Mesenchymal stem cell (in vitro differentiated cells and primary cell): ENCODE measurements around the gene PLXDC1.
A peak's percentile ranks its signal among the peaks of the same experiment; 100 is the strongest.

Source experiments
- DNase-seq: peaks from one replicate; pipeline ENCODE4 v3.0.0-alpha.2; 2013
- H2AFZ ChIP-seq: one replicate; pipeline ENCODE4 v1.6.1; 2013; ENCODE audit warnings: low read depth, mild to moderate bottlenecking, control low read depth, inconsistent platforms, low read length, moderate library complexity
- H2AK5ac ChIP-seq: 2 replicates; pipeline ENCODE4 v1.6.1; 2013; ENCODE audit warnings: low read length, moderate library complexity, mild to moderate bottlenecking, inconsistent platforms; ENCODE audit not compliant: severe bottlenecking
- H2BK120ac ChIP-seq: one replicate; pipeline ENCODE4 v1.6.1; 2013; ENCODE audit warnings: low read depth, mild to moderate bottlenecking, inconsistent platforms, low read length, moderate library complexity
- H2BK12ac ChIP-seq, 2 experiments: one replicate each; pipeline ENCODE4 v1.6.1; 2013; ENCODE audit warnings: inconsistent platforms in 2 of 2, low read length in 2 of 2, mild to moderate bottlenecking in 2 of 2, moderate library complexity in 2 of 2, control low read depth in 1 of 2
- H2BK15ac ChIP-seq: one replicate; pipeline ENCODE4 v1.6.1; 2013; ENCODE audit warnings: mild to moderate bottlenecking, low read depth, inconsistent platforms; ENCODE audit not compliant: poor library complexity, severe bottlenecking
- H2BK5ac ChIP-seq: 2 replicates; pipeline ENCODE4 v1.6.1; 2013; ENCODE audit warnings: low read depth, mild to moderate bottlenecking, low read length, control low read depth, inconsistent platforms; ENCODE audit not compliant: poor library complexity, severe bottlenecking
- H3K14ac ChIP-seq, 2 experiments: one replicate each; pipeline ENCODE4 v1.6.1; 2013; ENCODE audit warnings: inconsistent platforms in 2 of 2, low read length in 2 of 2, control low read depth in 1 of 2, mild to moderate bottlenecking in 1 of 2, moderate library complexity in 1 of 2
- H3K18ac ChIP-seq, 2 experiments: one replicate each; pipeline ENCODE4 v1.6.1; 2013; ENCODE audit warnings: inconsistent platforms in 2 of 2, low read length in 2 of 2, control low read depth in 1 of 2, low read depth in 1 of 2, mild to moderate bottlenecking in 1 of 2
- H3K23ac ChIP-seq, 2 experiments: one replicate each; pipeline ENCODE4 v1.6.1; 2013; ENCODE audit warnings: inconsistent platforms in 2 of 2, low read length in 2 of 2, mild to moderate bottlenecking in 2 of 2, moderate library complexity in 2 of 2, control low read depth in 1 of 2
- H3K27ac ChIP-seq: 2 replicates; pipeline ENCODE4 v1.5.1; 2013; ENCODE audit warnings: mild to moderate bottlenecking, moderate library complexity, low read length, control low read depth, inconsistent platforms; ENCODE audit not compliant: poor library complexity, severe bottlenecking
- H3K27me3 ChIP-seq, 2 experiments: 2 replicates each; pipeline versions ENCODE4 v1.6.1 to v1.7.0; 2013; ENCODE audit warnings: low read length in 2 of 2, mild to moderate bottlenecking in 2 of 2, moderate library complexity in 2 of 2, control low read depth in 1 of 2, inconsistent platforms in 1 of 2; ENCODE audit not compliant: control insufficient read depth in 1 of 2, insufficient read depth in 1 of 2
- H3K36me3 ChIP-seq, 2 experiments: 2 replicates each; pipeline versions ENCODE4 v1.6.1 to v1.7.0; 2013; ENCODE audit warnings: low read length in 2 of 2, control low read depth in 1 of 2, inconsistent platforms in 1 of 2, low read depth in 1 of 2, mild to moderate bottlenecking in 1 of 2; ENCODE audit not compliant: insufficient read depth in 2 of 2, control insufficient read depth in 1 of 2
- H3K4ac ChIP-seq, 2 experiments: one replicate each; pipeline ENCODE4 v1.6.1; 2013; ENCODE audit warnings: inconsistent platforms in 2 of 2, low read length in 2 of 2, mild to moderate bottlenecking in 2 of 2, moderate library complexity in 2 of 2, control low read depth in 1 of 2, low read depth in 1 of 2
- H3K4me1 ChIP-seq: 2 replicates; pipeline ENCODE4 v1.6.1; 2013; ENCODE audit warnings: low read depth, low read length, control low read depth; ENCODE audit not compliant: control insufficient read depth, insufficient read depth
- H3K4me2 ChIP-seq: 2 replicates; pipeline ENCODE4 v1.6.1; 2013; ENCODE audit warnings: low read length, mild to moderate bottlenecking, inconsistent platforms; ENCODE audit not compliant: poor library complexity, severe bottlenecking
- H3K4me3 ChIP-seq, 2 experiments: 2 replicates each; pipeline versions ENCODE4 v1.5.1 to v1.7.0; 2013; ENCODE audit warnings: low read length in 2 of 2, mild to moderate bottlenecking in 2 of 2, control low read depth in 1 of 2, low read depth in 1 of 2; ENCODE audit not compliant: insufficient read depth in 1 of 2
- H3K79me1 ChIP-seq: replicated peaks from 2 replicates; pipeline ENCODE4 v1.6.1; 2013; ENCODE audit warnings: mild to moderate bottlenecking, control low read depth, low read length, inconsistent platforms; ENCODE audit not compliant: poor library complexity, severe bottlenecking
- H3K9ac ChIP-seq: 2 replicates; pipeline ENCODE4 v1.7.0; 2013; ENCODE audit warnings: mild to moderate bottlenecking, low read length, moderate library complexity
- H3K9me3 ChIP-seq: 2 replicates; pipeline ENCODE4 v1.7.0; 2013; ENCODE audit warnings: mild to moderate bottlenecking, low read length; ENCODE audit not compliant: control insufficient read depth
- H4K8ac ChIP-seq: one replicate; pipeline ENCODE4 v1.6.1; 2013; ENCODE audit warnings: inconsistent platforms, mild to moderate bottlenecking, low read length, moderate library complexity
- H4K91ac ChIP-seq: one replicate; pipeline ENCODE4 v1.6.1; 2013; ENCODE audit warnings: mild to moderate bottlenecking, low read length, inconsistent platforms
- whole genome bisulfite sequencing: methylation state at CpG from one replicate; pipeline ENCODE4 v1.1.7; 2013; ENCODE audit warnings: mixed read lengths; 5-methylcytosine and 5-hydroxymethylcytosine counted together

PLXDC1 gene

DNA sequence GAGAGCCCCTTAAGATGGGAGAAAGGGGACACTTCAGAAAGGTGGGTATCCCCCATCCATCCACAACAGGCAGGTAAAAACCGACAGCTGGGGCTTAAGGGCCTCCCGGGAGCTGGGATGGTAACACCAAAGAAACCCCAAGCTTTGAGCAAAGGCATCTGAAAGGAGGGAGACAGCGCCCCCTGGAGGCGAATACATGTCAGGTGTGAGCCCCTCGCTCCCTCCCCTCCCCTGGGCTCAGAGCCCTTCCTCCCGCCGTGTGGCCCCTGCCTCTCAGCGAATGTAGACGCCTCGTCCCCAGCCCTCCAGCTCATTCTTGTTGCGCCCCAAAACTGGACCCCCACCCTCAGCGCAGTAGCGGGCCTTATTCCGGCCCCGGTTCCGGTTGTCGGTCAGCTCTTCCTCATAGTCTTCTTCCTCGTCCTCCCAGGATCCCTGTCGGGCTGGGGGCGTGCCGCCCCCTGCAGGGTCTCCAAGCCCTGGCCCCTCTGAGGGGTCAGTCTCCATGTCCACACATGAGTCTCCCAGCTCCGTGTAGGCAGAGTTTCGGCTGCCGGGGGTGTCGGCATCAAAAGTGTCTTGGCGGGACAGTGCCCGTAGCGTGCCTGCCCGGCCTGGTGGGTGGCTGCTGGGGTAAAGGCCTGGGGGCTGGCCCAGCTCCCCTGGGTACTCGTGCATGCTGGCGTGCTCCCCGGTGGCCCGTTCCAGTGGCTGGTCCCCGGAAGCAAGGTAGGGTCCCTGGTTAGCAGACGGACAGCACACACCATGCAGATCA lies 23.7 kb upstream of the PLXDC1 start:
- no peak overlapping the region for H3K9ac ChIP-seq
- H2BK15ac ChIP-seq, result peak overlapping the region; percentile 26
- H3K4me2 ChIP-seq, result no peak overlapping the region
- no peak overlapping the region for H3K27ac ChIP-seq
- 67% methylated on average over 35 of the region's 35 CpGs for WGBS
- no peaks in the 10 kb centered on the region for H3K9me3 ChIP-seq
- H2AK5ac ChIP-seq, result no peak overlapping the region
- H4K8ac ChIP-seq, result no peak overlapping the region
- no peak overlapping the region for H3K23ac ChIP-seq
- no peak overlapping the region for H3K18ac ChIP-seq
- no peak overlapping the region for H3K4me3 ChIP-seq
- H3K79me1 ChIP-seq, result no peaks in the 10 kb centered on the region
- peaks cover 36 to 42% of the 10 kb centered on the region in 2 experiments for H3K36me3 ChIP-seq
- H3K27me3 ChIP-seq, result peaks cover 0 to 16% of the 10 kb centered on the region in 2 experiments
- no peak overlapping the region for H3K4ac ChIP-seq
- peaks cover 4% of the 10 kb centered on the region for H3K4me1 ChIP-seq
- H2BK5ac ChIP-seq, result no peak overlapping the region
- no peak overlapping the region for H3K14ac ChIP-seq
- no peak overlapping the region for H2AFZ ChIP-seq
- H2BK12ac ChIP-seq, result no peak overlapping the region
- no peak overlapping the region for H4K91ac ChIP-seq
- no peak overlapping the region for H2BK120ac ChIP-seq
- peak; percentile 66 for DNase-seq

DNA sequence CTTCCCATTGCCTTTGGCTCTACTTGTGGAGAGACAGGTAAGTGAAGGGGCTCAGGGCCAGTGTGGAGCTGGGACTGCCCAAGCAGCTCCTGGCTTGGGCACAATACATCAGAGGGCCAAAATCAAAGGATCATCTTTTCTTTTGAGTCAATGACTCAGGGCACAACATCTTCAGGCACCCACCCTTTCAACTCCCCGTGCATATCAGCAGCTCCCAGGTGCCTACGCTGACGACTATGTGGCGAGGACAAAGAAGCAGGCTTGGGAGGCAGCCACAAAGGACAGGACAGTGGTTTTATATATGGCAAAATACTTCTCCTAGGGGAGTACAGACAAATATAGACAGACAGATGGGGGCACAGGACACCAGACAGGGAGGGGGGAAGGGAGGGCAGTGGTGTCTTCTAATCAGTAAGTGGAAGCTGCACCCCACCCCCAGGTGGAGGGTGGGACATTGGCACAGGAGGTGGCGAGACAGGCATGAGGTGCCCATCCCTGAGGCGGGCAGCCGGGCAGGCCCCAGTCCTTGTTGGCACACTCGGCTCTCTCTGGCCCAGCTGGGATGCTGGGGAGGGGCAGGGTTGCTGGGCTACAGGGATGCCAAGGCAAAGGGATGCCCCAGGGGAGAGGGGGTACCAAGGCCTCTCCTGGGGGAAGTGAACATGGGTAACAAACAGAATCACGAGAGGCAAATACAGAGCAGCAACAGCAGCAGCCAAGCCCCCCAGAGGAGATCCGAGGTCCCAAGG lies 22.3 kb upstream of the PLXDC1 start:
- Histone ChIP-seq H4K91ac (no peak overlapping the region), H3K79me1 (no peaks in the 10 kb centered on the region), H2AK5ac (no peak overlapping the region), H2AFZ (no peak overlapping the region), H3K36me3 (peaks cover 31 to 38% of the 10 kb centered on the region in 2 experiments), H3K27me3 (peaks cover 3 to 25% of the 10 kb centered on the region in 2 experiments), H2BK15ac (no peak overlapping the region), H3K4me3 (no peak overlapping the region), H3K9me3 (no peaks in the 10 kb centered on the region), H3K18ac (no peak overlapping the region), H3K23ac (no peak overlapping the region), H2BK12ac (no peak overlapping the region), H3K4me1 (peaks cover 4% of the 10 kb centered on the region), H3K27ac (no peak overlapping the region), H3K4me2 (no peak overlapping the region), H2BK5ac (no peak overlapping the region), H3K4ac (no peak overlapping the region), H3K14ac (no peak overlapping the region), H4K8ac (no peak overlapping the region), H2BK120ac (no peak overlapping the region), H3K9ac (no peak overlapping the region)
- no peak for DNase-seq
- 85% methylated on average over 10 of the region's 10 CpGs for WGBS

DNA sequence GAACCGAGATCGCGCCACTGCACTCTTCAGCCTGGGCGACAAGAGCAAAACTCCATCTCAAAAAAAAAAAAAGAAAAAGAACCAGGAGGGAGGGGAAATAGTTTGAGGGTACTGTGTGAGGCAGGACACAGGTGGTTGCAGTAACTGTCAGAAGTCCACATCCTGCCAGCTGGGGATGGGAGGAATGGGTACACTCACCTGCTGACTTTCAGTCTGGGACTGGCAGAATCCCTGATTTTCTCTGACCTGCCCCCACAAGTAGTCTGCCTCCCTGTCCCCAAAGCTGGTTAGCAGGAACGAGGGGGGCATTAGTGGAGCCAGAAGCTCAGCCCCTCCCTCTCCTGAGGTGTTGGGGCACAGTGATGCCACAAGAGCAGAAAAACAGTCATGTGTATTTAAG lies 21.6 kb upstream of the PLXDC1 start:
- Histone ChIP-seq H3K27me3 (peaks cover 3 to 25% of the 10 kb centered on the region in 2 experiments), H4K8ac (no peak overlapping the region), H3K23ac (no peak overlapping the region), H3K36me3 (peaks cover 30 to 37% of the 10 kb centered on the region in 2 experiments), H3K79me1 (no peaks in the 10 kb centered on the region), H3K4me1 (peaks cover 4% of the 10 kb centered on the region), H3K4ac (no peak overlapping the region), H2AK5ac (no peak overlapping the region), H3K9me3 (no peaks in the 10 kb centered on the region), H2BK15ac (no peak overlapping the region), H3K4me2 (no peak overlapping the region), H3K27ac (no peak overlapping the region), H3K9ac (no peak overlapping the region), H3K4me3 (no peak overlapping the region), H2BK12ac (no peak overlapping the region), H2BK120ac (no peak overlapping the region), H2AFZ (no peak overlapping the region), H4K91ac (no peak overlapping the region), H3K18ac (no peak overlapping the region), H3K14ac (no peak overlapping the region), H2BK5ac (no peak overlapping the region)
- DNase-seq, result no peak
- 56% methylated on average over 1 of the region's 5 CpGs for WGBS

DNA sequence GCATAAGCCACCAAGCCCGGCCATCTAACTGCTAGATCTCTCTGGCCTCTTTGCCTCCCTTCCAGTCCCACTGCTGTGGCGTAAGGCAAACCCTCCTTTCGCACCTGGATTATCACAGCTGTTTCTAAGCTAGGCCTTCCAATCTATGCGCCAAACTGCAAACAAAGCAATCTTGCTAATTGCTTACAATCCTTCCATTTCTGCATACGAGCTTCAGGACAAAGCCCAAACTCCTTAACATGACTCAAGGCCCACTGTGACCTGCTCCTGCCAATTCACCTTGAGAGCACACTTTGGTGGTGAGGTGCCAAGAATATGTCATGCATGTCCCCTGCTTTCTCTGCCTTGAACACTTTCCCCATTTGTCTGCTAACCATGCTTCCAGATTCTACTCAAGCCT lies 20.5 kb upstream of the PLXDC1 start:
- Histone ChIP-seq H2BK15ac (no peak overlapping the region), H3K27ac (no peak overlapping the region), H3K23ac (no peak overlapping the region), H3K18ac (no peak overlapping the region), H2AFZ (no peak overlapping the region), H2BK12ac (no peak overlapping the region), H2BK120ac (no peak overlapping the region), H3K4me3 (no peak overlapping the region), H4K8ac (no peak overlapping the region), H3K4me1 (peaks cover 4% of the 10 kb centered on the region), H3K27me3 (peaks cover 3 to 30% of the 10 kb centered on the region in 2 experiments), H3K9me3 (no peaks in the 10 kb centered on the region), H3K79me1 (no peaks in the 10 kb centered on the region), H3K9ac (no peak overlapping the region), H3K4me2 (no peak overlapping the region), H2BK5ac (no peak overlapping the region), H3K4ac (no peak overlapping the region), H2AK5ac (no peak overlapping the region), H4K91ac (no peak overlapping the region), H3K14ac (no peak overlapping the region), H3K36me3 (peaks cover 19 to 25% of the 10 kb centered on the region in 2 experiments)
- DNase-seq, result no peak
- 94% methylated on average over 5 of the region's 5 CpGs for WGBS
